ENCODE data around the gene AIF1.

DNA sequence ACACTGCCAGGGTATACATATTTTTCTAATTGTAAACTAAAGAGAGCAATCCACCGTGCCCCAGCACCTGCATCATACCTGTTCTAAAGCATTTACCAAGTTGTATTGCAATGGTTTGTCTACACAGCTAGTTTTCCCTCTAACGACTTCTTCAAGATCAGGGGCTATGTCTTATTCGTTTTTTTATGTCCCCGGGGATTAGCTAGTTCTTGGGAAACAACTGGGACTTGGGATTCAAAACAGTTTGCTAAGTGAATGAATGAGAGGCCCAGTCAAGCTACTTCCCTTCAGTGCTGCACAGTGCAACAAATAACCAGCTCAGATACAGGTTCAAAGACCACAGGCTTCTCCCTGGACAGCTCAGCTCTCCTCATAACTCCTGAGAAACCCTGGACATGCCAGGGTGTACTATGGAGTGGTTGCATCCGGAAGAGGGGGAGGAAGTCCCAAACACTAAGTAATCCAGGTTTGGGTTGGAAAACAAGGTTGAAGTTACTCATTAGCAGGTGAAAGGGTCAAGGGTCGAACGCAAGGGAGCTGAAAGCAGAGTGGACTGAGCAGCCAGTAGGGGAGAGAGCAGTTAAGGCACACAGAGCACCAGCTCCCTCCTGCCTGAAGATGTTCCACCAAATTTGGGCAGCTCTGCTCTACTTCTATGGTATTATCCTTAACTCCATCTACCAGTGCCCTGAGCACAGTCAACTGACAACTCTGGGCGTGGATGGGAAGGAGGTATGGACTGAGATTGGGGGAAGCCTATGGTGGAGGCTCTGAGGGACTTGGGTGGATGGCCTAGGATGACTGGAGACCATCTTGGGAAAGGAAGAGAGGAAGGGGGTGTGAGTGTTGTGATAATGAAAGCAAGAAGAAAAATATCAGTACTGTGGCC lies 40.6 kb downstream of the AIF1 start, which contains the start of gene APOM:
- TF ChIP-seq, protein P1, sequence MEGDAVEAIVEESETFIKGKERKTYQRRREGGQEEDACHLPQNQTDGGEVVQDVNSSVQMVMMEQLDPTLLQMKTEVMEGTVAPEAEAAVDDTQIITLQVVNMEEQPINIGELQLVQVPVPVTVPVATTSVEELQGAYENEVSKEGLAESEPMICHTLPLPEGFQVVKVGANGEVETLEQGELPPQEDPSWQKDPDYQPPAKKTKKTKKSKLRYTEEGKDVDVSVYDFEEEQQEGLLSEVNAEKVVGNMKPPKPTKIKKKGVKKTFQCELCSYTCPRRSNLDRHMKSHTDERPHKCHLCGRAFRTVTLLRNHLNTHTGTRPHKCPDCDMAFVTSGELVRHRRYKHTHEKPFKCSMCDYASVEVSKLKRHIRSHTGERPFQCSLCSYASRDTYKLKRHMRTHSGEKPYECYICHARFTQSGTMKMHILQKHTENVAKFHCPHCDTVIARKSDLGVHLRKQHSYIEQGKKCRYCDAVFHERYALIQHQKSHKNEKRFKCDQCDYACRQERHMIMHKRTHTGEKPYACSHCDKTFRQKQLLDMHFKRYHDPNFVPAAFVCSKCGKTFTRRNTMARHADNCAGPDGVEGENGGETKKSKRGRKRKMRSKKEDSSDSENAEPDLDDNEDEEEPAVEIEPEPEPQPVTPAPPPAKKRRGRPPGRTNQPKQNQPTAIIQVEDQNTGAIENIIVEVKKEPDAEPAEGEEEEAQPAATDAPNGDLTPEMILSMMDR (IDR thresholded peaks at IDR 0.05): no peak
- no peak for TF ChIP-seq EP300 (IDR thresholded peaks at IDR 0.05)
